HEK293T (cell line): ENCODE data around the gene ZNF74.

Experiments
- BHLHE40 ChIP-seq: fragments of 450-650 bp; IDR thresholded peaks from 2 replicates; pipeline ENCODE4 v1.6.1; 2016; ENCODE audit warnings: mild to moderate bottlenecking, moderate library complexity, borderline replicate concordance
- CTBP1 ChIP-seq: fragments of 450-650 bp; IDR thresholded peaks from 2 replicates; pipeline ENCODE4 v1.6.1; 2016; ENCODE audit warnings: borderline replicate concordance
- FOXK2 ChIP-seq: fragments of 450-650 bp; IDR thresholded peaks from 2 replicates; pipeline ENCODE4 v1.6.1; 2016; ENCODE audit warnings: mild to moderate bottlenecking
- FOXM1 ChIP-seq: fragments of 450-650 bp; IDR thresholded peaks from 2 replicates; pipeline ENCODE4 v1.6.1; 2017; ENCODE audit warnings: mild to moderate bottlenecking, borderline replicate concordance
- SP1 ChIP-seq: fragments of 450-650 bp; IDR thresholded peaks from 2 replicates; pipeline ENCODE4 v1.6.1; 2017
- SUZ12 ChIP-seq: fragments of 450-650 bp; IDR thresholded peaks from 2 replicates; pipeline ENCODE4 v1.6.1; 2016; ENCODE audit warnings: mild to moderate bottlenecking
- TARDBP ChIP-seq: fragments of 450-650 bp; IDR thresholded peaks from 2 replicates; pipeline ENCODE4 v1.6.1; 2016
- ZNF384 ChIP-seq: fragments of 450-650 bp; IDR thresholded peaks from 2 replicates; pipeline ENCODE4 v1.6.1; 2016

- TF ChIP-seq BHLHE40 (no peak), TARDBP (no peak), SP1 (no peak), CTBP1 (no peak), FOXK2 (no peak), FOXM1 (no peak), ZNF384 (no peak), SUZ12 (no peak)
These were observed 3.5 kb upstream of the ZNF74 start for GRCh38 chr22:20390394-20390907.
